ENCODE results near the gene PWWP2B.

Gene PWWP2B

DNA sequence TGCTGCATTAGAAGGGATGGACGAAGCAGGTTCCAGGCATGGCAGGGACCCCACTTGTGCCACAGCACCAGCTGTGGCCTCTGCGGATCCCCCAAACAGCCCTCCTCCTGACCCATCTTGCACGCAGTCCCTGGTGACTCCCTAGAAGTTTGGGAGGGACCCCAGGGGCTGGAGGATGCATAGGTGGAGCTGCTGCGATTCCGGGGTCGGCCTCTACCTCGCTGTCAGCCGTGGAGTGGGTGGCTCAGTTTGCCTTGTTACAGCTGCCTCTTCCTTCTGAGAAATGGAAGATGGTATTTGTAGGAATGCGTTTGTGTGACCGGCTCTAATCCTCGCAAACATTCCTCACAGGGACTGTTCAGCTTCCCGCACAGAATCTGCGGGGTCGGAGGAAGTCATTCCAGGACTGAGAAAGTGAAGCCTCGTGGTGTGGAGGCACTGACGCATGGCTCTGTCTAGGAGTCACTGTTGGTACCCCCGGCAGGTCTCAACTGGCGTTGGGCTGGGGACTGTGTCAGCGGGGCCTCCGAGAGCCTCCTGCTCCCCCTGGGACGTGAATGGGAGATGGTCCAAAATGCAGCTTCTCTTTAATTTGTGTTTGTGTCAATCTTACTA is 17.5 kb downstream of the PWWP2B start:
- no peak for DNase-seq (ENCODE audit: low spot score in 2 of 2)
- in situ Hi-C loops (cut with MboI; ENCODE audit: low sequenced_read_pairs), result no loop called here

GRCh38 chr10:132415255-132415654 is 18.3 kb downstream of the PWWP2B start:
- no peaks in the 10 kb centered on the region for H3K9me3 ChIP-seq
- H3K4me1 ChIP-seq, result peaks cover 11% of the 10 kb centered on the region
- DNase-seq (ENCODE audit: low spot score in 2 of 2), result no peak
- H3K27me3 ChIP-seq (ENCODE audit: low read depth), result no peaks in the 10 kb centered on the region
- no peak overlapping the region for H3K4me3 ChIP-seq
- no peaks in the 10 kb centered on the region for H3K36me3 ChIP-seq (replicated peaks)
- in situ Hi-C loops (cut with MboI; ENCODE audit: low sequenced_read_pairs), result no loop called here

More for the DNA sequence above, 17.5 kb downstream of the PWWP2B start:
- no peaks in the 10 kb centered on the region for H3K27me3 ChIP-seq (ENCODE audit: low read depth)
- H3K4me1 ChIP-seq, result peaks cover 10% of the 10 kb centered on the region
- H3K36me3 ChIP-seq (replicated peaks), result no peaks in the 10 kb centered on the region
- H3K4me3 ChIP-seq, result no peak overlapping the region
- H3K9me3 ChIP-seq, result no peaks in the 10 kb centered on the region

- Histone ChIP-seq H3K4me3 (no peak overlapping the region), H3K36me3 (replicated peaks) (no peaks in the 10 kb centered on the region), H3K27me3 (ENCODE audit: low read depth) (no peaks in the 10 kb centered on the region), H3K9me3 (no peaks in the 10 kb centered on the region), H3K4me1 (peaks cover 18% of the 10 kb centered on the region)
- DNase-seq (ENCODE audit: low spot score in 2 of 2), result no peak
- in situ Hi-C loops (cut with MboI; ENCODE audit: low sequenced_read_pairs), result no loop called here
These were observed 19.0 kb downstream of the PWWP2B start for GRCh38 chr10:132415956-132416355.

DNA sequence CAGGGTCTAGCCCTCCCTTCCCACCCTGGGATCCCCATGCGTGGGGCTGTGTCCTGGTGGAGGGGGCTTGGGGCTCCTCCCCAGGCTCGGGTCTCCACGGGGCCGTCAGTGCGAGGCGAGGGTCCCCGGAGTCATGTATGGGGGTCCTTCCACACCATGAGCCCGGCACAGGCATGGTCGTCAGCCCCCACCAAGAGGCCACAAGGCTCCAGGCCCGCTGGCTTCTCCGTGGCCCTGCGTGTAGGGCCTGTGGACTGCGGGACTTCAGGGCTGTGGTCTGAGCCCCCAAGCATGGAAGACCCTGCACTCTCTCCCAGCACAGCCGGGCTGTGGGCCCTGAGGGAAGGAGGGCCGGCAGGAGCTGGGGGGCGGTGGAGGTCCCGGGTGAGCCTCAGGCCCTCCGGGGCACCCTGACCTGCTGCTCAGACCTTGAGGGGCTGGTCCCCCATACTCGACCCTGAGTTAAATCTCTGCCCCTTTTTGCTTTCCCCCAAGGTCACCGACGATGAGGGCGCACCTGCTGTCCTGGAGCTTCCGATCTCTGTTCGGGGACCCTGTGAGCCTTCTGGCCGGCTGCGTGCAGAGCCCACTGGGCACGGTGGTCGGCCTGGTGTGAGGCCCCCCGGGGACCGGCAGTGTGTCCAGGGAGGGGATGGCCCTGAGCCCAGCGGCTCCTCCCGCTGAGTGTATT is 19.7 kb downstream of the PWWP2B start:
- no peaks in the 10 kb centered on the region for H3K9me3 ChIP-seq
- peaks cover 25% of the 10 kb centered on the region for H3K4me1 ChIP-seq
- in situ Hi-C loops (cut with MboI; ENCODE audit: low sequenced_read_pairs), result no loop called here

DNA sequence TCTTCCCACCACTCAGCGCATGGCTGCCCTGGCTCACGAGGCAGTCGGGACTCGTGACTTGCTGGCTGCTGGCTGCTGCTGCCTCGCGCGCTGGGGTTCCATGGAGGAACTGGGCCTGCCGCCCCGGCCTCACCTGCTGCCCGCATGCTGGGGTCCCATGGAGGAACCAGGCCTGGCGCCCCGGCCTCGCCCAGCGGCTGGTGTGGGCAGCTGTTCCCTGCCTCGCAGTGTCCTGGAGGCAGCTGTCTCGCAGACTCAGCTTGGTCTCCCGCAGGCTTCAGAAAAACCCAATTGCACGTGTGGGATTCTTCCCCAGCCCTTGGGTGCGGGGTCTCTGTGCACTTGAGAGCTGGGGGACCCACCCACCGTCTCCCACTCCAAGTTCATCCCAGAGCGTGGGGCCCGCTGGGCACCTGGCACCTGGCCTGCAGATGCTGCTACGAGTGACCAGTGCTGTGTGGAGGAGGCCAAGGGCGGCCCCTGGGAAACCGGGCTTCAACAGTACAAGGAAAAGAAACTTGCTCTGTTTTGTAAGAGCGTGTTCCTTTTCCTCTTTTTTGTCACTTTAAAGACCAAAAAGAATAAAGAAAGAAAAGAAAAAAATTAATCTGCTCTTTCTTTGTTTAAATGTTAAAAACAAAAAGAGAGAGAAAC is 20.4 kb downstream of the PWWP2B start:
- no peaks in the 10 kb centered on the region for H3K9me3 ChIP-seq
- H3K4me1 ChIP-seq, result peaks cover 30% of the 10 kb centered on the region
- in situ Hi-C loops (cut with MboI; ENCODE audit: low sequenced_read_pairs), result no loop called here
- no peaks in the 10 kb centered on the region for H3K36me3 ChIP-seq (replicated peaks)
- no peak for DNase-seq (ENCODE audit: low spot score in 2 of 2)
- H3K4me3 ChIP-seq, result no peak overlapping the region
- H3K27me3 ChIP-seq (ENCODE audit: low read depth), result no peaks in the 10 kb centered on the region

More for the DNA sequence above, 19.7 kb downstream of the PWWP2B start:
- no peak for DNase-seq (ENCODE audit: low spot score in 2 of 2)
- H3K36me3 ChIP-seq (replicated peaks), result no peaks in the 10 kb centered on the region
- H3K27me3 ChIP-seq (ENCODE audit: low read depth), result no peaks in the 10 kb centered on the region
- no peak overlapping the region for H3K4me3 ChIP-seq

GRCh38 chr10:132417957-132418441 is 21.0 kb downstream of the PWWP2B start:
- in situ Hi-C loops (cut with MboI; ENCODE audit: low sequenced_read_pairs), result no loop called here
- no peak for DNase-seq (ENCODE audit: low spot score in 2 of 2)
- Histone ChIP-seq H3K9me3 (no peaks in the 10 kb centered on the region), H3K4me3 (no peak overlapping the region), H3K27me3 (ENCODE audit: low read depth) (no peaks in the 10 kb centered on the region), H3K4me1 (peaks cover 30% of the 10 kb centered on the region), H3K36me3 (replicated peaks) (no peaks in the 10 kb centered on the region)

GRCh38 chr10:132418527-132419416 is 21.8 kb downstream of the PWWP2B start:
- no peak overlapping the region for H3K4me3 ChIP-seq
- DNase-seq (ENCODE audit: low spot score in 2 of 2), result peak; percentile 64 to 90
- no peaks in the 10 kb centered on the region for H3K36me3 ChIP-seq (replicated peaks)
- no peaks in the 10 kb centered on the region for H3K27me3 ChIP-seq (ENCODE audit: low read depth)
- in situ Hi-C loops (cut with MboI; ENCODE audit: low sequenced_read_pairs), result no loop called here
- H3K4me1 ChIP-seq, result peaks cover 30% of the 10 kb centered on the region
- H3K9me3 ChIP-seq, result no peaks in the 10 kb centered on the region

DNA sequence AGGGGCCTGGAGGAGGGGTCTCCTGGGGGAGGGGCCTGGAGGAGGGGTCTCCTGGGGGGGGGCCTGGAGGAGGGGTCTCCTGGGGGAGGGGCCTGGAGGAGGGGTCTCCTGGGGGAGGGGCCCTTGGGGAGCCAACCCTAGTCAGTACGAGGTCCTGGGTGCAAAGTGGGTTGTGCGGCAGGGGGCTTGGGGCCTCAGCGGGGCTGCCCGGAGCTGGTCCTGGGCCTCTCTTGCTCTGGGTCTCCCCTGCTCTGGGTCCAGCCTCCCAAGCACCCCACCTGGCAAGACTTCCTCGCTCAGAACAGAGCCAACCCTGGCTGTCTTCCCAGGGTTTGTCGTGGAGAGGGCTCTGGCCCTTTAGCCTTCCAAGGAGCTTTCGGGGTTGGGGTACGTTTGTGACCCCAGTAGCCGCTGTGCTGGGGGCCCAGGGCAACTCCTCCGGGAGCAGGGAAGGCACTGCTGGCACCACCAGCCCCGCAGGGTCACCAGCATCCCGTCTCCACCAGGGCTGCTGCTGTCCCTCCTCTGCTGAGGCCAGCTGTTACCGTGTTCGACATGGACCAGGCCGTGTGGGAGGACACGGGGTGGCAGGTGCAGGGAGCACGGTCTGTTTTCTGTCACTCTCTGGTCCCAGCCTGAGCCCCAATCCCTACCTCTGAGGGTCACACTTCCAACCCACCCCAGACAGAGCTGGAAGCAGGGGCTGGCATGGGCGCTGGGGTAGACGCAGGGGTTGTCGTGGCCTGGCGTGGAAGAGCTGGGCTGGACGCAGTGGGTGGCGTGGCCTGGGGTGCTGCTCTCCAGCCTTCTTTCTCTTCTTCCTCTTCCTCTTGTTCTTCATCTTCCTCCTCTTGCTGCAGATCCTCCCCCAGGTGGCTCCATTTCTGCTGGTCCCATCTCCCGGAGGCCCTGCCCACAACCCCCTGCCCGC is 22.8 kb downstream of the PWWP2B start:
- in situ Hi-C loops (cut with MboI; ENCODE audit: low sequenced_read_pairs), result no loop called here
- peaks cover 30% of the 10 kb centered on the region for H3K4me1 ChIP-seq

DNA sequence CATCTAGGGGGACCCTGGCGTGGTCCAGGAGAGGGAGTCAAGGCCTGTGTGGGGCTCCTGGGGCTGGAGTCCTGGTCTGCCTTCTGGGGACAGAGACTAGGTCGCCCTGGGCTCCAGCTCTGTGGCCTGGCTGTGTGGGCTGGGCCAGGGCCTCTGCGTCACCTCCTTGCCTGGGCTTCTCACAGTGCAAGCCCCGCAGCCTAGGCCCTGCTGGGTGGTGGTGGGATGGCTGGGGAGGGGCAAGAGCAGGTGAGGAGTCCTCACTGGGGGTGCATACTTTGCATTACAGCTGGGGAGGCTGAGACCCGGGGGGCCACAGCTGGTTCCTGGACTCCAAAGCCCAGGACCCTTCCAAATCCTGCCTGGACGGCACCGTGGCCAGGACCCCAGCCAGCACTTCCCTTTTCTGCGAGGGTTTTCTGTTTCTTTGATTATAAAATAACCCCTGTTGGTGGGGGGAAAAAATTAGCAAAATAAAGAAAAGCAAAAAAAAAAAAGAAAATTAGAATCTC is 23.5 kb downstream of the PWWP2B start:
- H3K36me3 ChIP-seq (replicated peaks), result no peaks in the 10 kb centered on the region
- peak in 1 of 2 experiments; percentile 43 for DNase-seq (ENCODE audit: low spot score in 2 of 2)
- H3K27me3 ChIP-seq (ENCODE audit: low read depth), result no peaks in the 10 kb centered on the region
- H3K4me1 ChIP-seq, result peaks cover 30% of the 10 kb centered on the region
- H3K4me3 ChIP-seq, result no peak overlapping the region
- in situ Hi-C loops (cut with MboI; ENCODE audit: low sequenced_read_pairs), result no loop called here
- no peaks in the 10 kb centered on the region for H3K9me3 ChIP-seq

More for the DNA sequence above, 22.8 kb downstream of the PWWP2B start:
- H3K4me3 ChIP-seq, result no peak overlapping the region
- peak in 1 of 2 experiments; percentile 51 for DNase-seq (ENCODE audit: low spot score in 2 of 2)
- no peaks in the 10 kb centered on the region for H3K36me3 ChIP-seq (replicated peaks)
- no peaks in the 10 kb centered on the region for H3K9me3 ChIP-seq
- H3K27me3 ChIP-seq (ENCODE audit: low read depth), result no peaks in the 10 kb centered on the region

GRCh38 chr10:132420981-132421846 is 24.2 kb downstream of the PWWP2B start:
- H3K36me3 ChIP-seq (replicated peaks), result no peaks in the 10 kb centered on the region
- in situ Hi-C loops (cut with MboI; ENCODE audit: low sequenced_read_pairs), result no loop called here
- no peaks in the 10 kb centered on the region for H3K27me3 ChIP-seq (ENCODE audit: low read depth)
- no peak overlapping the region for H3K4me3 ChIP-seq
- DNase-seq (ENCODE audit: low spot score in 2 of 2), result peak; percentile 40 to 78
- peaks cover 30% of the 10 kb centered on the region for H3K4me1 ChIP-seq
- no peaks in the 10 kb centered on the region for H3K9me3 ChIP-seq

DNA sequence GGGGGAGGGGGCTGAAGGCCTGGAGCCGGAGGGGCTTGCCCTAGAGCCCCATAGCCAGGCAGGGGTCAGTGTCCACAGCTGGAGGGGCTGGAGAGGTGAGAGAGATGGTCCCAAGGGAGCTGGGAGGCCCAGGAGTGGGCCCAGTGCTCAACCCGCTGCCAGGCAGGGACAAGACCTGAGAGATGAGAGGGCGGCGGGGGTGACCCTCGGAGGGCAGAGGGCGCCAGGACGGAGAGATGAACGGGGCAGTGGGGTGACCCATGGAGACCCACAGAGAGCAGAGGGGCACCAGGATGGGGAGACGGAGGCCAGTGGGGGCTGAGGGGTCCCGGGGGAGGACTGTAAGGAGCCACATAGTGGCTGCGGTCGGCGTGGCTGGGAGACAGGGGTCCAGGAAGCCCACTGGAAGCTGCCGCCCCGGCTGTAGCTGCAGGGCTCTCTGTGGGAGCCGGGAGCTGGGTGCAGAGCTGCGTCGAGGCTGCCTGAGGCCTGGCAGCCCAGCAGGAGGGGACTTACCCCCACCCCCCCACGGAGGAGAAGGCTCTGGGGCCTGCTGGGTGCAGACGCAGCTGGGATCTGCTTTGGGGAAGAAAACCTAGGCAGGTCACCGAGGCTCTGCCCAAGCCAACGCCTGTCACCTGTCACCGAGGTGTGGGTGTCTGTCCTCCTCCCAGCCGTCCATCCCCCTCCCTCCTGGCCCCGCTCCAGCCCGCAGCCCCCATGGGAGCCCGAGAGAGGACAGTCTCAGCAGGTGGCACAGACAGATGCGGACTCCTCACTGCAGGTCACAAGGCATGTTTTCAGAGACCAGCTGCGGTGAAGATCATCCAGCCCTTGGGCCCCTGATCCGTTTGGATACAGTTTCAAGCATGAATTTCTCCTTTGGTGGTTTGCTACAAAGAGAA is 25.1 kb downstream of the PWWP2B start:
- no peaks in the 10 kb centered on the region for H3K9me3 ChIP-seq
- H3K27me3 ChIP-seq (ENCODE audit: low read depth), result no peaks in the 10 kb centered on the region
- H3K36me3 ChIP-seq (replicated peaks), result no peaks in the 10 kb centered on the region
- in situ Hi-C loops (cut with MboI; ENCODE audit: low sequenced_read_pairs), result no loop called here
- no peak for DNase-seq (ENCODE audit: low spot score in 2 of 2)
- no peak overlapping the region for H3K4me3 ChIP-seq
- H3K4me1 ChIP-seq, result peaks cover 30% of the 10 kb centered on the region
